IMR-90 (cell line): ENCODE data around the gene BSND.

Source experiments
- BHLHE40 ChIP-seq: fragments of 150-350 bp; IDR thresholded peaks from 2 replicates; pipeline ENCODE4 v1.6.1; 2016; ENCODE audit warnings: mild to moderate bottlenecking, low read depth, low read length
- CEBPB ChIP-seq: IDR thresholded peaks from 2 replicates; pipeline ENCODE4 v1.6.1; 2012; ENCODE audit warnings: low read depth, low read length, improper control_type of control experiment
- CTCF ChIP-seq: conservative IDR thresholded peaks from 2 replicates; pipeline ENCODE4 v1.5.1; 2012; ENCODE audit warnings: mild to moderate bottlenecking, low read depth, low read length, improper control_type of control experiment
- ELK1 ChIP-seq: fragments of 150-350 bp; IDR thresholded peaks from 2 replicates; pipeline ENCODE4 v1.6.1; 2016; ENCODE audit warnings: low read depth, mild to moderate bottlenecking, low read length, moderate library complexity, borderline replicate concordance
- FOS ChIP-seq: fragments of 150-350 bp; IDR thresholded peaks from 2 replicates; pipeline ENCODE4 v1.6.1; 2016; ENCODE audit warnings: low read depth, low read length
- MAFK ChIP-seq: IDR thresholded peaks from 2 replicates; pipeline ENCODE4 v1.6.1; 2012; ENCODE audit warnings: low read depth, low read length, improper control_type of control experiment
- MAZ ChIP-seq: IDR thresholded peaks from 2 replicates; pipeline ENCODE4 v1.6.1; 2012; ENCODE audit warnings: low read depth, mild to moderate bottlenecking, low read length, improper control_type of control experiment, moderate library complexity, borderline replicate concordance
- MXI1 ChIP-seq: IDR thresholded peaks from 2 replicates; pipeline ENCODE4 v1.6.1; 2012; ENCODE audit warnings: low read depth, mild to moderate bottlenecking, low read length, moderate library complexity, borderline replicate concordance
- POLR2A ChIP-seq: IDR thresholded peaks from 2 replicates; pipeline ENCODE4 v1.6.1; 2012; ENCODE audit warnings: mild to moderate bottlenecking, low read depth, low read length
- RAD21 ChIP-seq: IDR thresholded peaks from 2 replicates; pipeline ENCODE4 v1.6.1; 2012; ENCODE audit warnings: low read length, improper control_type of control experiment
- RCOR1 ChIP-seq: IDR thresholded peaks from 2 replicates; pipeline ENCODE4 v1.6.1; 2012; ENCODE audit warnings: mild to moderate bottlenecking, low read length, improper control_type of control experiment; ENCODE audit not compliant: insufficient replicate concordance
- SMC3 ChIP-seq: fragments of 150-350 bp; IDR thresholded peaks from 2 replicates; pipeline ENCODE4 v1.6.1; 2016; ENCODE audit warnings: low read depth, mild to moderate bottlenecking, antibody characterized with exemption, low read length, moderate library complexity
- USF2 ChIP-seq: fragments of 150-350 bp; IDR thresholded peaks from 2 replicates; pipeline ENCODE4 v1.6.1; 2017; ENCODE audit warnings: mild to moderate bottlenecking, antibody characterized with exemption, low read length, low read depth

- TF ChIP-seq CTCF (no peak), CEBPB (no peak), SMC3 (no peak), MAFK (no peak), MAZ (no peak), RAD21 (no peak), ELK1 (no peak), BHLHE40 (no peak), RCOR1 (no peak), POLR2A (no peak), MXI1 (no peak), USF2 (no peak), FOS (no peak)
These were observed 39.5 kb upstream of the BSND start for GRCh38 chr1:54959241-54959640.
